NCI-H2107 treated with DMSO at 0.1 percent for 48 hours (cell line): ENCODE data around the gene SLC7A5.
"Not testable (repeated sequence)": the region's sequence is repeated elsewhere in the genome, so short reads cannot be mapped to it uniquely, and the experiment has no call there.

ENCODE experiments used
- DNase-seq: peaks from one replicate; lab custom pipeline; 2025; ENCODE audit not compliant: unreplicated experiment; lab: John Stamatoyannopoulos, UW

Gene SLC7A5

DNA sequence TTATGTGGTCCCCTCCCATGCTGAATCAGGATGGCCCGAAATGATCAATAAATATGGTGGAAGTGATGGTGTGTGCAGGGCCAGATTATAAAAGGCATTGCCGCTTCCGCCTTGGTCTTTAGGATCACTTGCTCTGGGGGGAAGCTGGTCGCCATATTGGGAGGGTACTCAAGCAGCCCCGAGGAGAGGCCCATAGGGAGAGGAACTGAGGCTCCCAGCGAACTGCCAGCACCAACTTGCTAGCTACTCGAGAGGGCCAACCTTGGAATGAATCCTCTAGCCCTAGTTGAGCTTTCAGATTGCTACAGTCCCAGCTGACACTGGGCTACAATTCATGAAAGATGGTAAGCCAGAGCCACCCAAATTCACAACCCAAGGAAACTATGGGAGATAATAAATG lies 19.0 kb upstream of the SLC7A5 start:
- not testable (repeated sequence) for DNase-seq

DNA sequence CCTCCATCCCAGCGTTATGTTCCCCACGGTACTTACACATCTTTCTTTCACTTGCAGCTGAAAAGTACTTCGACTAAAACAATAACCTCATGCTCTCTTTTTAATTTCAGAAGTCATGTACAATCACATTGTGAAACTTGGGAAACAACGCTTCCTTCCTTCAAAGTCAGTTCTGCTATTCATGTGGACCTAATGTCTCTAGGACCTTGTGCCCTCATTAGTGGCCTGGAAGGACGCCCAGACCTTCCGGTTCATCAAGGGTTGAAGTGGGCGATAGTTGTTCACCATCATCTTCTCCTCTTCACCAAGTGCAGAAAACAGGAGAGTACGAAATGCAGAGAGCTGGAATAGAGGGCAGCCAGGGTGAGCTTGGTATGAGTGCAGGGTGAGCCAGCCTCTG lies 18.6 kb upstream of the SLC7A5 start:
- not testable (repeated sequence) for DNase-seq

DNA sequence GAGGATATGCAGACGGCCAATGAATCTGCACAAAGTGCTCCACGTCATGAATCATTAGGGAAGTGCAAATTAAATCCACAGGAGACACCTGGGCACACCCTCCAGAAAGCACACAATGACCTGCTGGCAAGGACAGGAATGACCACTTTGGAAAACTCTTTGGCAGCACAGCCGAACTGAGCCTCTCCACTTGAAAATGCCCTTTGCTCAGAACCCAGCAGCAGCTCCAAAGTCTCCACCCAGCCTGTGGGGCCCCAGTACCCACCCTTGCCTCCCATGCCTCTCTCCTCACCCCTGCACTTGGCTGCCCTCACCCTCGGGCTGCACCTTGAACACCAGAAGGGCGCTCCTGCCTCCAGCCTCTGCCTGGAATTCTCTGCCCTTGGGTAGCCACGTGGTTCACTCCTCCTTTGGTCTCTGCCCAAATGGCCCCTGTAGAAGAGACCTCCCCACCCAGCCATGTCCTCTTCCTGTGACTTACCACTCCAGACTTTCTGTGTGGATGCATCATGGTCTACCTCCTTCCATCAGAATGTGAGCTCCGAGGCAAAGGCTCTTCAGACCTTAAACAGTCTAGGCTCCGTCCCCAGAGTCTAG lies 16.2 kb upstream of the SLC7A5 start:
- not testable (repeated sequence) for DNase-seq

DNA sequence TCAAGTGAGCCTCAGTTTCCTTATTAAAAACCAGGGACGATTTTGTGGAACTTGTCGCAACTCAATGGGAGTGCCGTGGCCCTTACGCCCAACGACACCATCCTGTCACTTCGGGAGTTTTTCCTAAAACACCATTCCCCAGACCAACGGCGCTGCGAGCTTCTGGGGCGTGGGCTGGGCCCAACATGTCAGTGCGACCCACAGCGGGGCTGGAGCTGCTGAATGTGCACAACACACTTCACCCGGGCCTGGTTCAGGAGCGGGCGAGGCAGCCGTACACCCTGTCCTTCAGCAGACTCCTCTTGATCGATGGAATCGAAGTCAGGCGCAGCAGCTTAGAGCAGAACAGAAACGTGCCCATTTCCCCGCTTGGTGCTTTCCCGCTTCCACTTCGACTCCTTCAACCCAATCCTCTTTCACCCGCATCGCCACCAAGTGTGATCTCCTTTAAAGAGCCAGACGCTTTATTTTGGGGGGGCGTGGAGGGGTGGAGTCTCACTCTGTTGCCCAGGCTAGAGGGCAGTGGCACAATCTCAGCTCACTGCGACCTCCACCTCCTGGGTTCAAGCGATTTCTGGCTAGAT lies 13.2 kb upstream of the SLC7A5 start:
- no peak for DNase-seq

DNA sequence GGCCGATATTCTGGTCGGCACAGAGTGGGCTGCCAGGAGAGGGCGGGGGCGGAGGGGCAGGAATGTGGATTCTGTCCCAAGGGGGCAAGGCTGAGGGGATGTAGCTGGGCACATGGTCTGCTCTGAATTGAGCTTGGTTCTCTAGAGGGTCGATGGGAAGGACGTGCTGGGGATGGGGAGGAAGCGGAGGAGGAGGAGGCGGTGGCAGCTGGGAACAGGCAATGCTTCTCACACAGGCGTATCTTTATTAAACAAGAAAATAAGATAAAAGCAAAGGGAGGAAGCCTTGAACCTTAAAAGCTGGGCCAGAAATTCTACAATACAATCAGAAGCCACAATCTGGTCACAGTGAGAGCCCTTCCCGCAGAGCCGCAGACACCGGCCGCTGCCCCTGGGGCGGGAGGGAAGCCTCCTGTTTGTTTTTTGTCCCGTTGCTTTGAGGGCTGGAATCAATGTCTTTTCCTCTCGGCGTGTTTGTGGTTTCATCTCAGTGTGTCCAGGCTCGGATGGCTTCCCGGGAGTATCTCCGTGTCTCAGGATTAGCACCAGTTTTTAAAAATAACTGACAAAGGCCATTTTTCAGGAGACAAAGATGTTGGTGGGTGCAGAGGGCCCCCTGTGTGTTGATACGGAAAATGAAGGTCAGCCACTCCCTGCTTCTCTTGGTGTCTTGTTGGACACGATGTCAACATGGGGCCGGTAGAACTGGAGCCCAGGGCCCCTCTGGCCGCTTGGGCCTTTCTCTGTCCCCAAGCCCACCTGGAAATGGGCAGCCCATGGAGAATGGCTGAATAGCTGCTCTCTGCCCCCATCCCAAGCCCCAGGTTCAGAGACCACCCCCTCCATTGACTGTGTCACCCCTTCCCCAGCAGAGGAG lies 12.3 kb upstream of the SLC7A5 start:
- DNase-seq, result no peak

DNA sequence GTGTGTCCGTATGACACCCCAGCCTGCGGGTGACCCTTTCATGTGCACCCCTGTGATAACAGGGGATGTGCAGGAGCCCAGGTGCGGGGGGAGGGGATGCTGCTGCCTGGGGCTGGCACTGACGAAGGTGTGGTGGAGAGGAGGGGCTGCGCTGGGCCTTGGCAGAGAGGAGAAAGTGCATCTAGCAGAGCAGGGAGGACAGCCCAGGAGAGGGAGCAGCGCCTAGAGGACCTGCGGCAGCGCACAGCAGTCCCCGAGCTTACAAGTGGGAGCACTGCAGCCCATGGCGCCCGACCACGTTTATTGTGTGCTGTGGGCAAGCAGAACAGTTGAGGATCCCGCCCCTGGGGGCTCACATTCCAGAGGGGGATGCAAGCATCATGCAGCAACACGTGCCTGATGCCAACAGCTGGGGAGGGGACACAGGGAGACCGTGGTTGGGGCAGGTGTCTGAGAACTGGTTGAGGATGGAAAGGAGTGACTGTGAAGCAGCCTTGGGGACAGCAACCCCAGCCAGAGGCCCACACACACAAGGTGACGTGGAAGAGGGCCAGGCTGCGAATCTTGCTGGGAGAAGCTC lies 10.9 kb upstream of the SLC7A5 start:
- no peak for DNase-seq

DNA sequence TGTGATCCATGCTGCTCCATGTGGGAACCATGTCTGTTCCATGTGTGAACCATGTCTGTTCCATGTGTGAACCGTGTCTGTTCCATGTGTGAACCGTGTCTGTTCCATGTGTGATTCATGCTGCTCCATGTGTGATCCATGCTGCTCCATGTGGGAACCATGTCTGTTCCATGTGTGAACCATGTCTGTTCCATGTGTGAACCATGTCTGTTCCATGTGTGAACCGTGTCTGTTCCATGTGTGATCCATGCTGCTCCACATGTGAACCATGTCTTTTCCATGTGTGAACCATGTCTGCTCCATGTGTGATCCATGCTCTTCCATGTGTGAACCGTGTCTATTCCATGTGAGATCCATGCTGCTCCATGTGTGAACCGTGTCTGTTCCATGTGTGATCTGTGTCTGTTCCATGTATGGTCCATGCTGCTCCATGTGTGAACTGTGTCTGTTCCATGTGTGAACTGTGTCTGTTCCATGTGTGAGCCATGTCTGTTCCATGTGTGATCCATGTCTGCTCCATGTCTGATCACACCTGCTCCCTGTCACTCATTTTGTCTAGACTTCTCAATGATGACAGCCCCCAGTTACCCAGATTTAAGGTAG lies 10.2 kb upstream of the SLC7A5 start:
- DNase-seq, result not testable (repeated sequence)

DNA sequence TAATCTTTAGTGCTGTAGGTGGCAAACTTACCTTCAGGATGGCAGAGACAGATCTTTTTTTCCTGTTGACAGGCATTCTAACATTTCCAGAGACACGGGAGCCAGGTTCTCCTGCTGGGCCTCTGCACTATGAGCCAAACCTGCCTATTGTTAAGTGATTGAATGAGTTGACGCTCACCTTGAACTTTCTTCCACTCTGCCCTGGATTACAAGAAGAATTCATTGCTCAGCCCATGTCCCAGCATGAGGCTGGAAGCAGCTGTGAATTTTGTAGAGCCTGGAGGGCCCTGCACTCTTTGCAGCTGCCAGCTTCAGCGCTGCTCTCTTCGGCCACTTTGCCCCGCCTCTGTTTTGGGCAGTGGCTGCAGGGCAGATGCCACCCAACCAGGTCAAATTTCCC lies 9.4 kb upstream of the SLC7A5 start:
- DNase-seq, result no peak

DNA sequence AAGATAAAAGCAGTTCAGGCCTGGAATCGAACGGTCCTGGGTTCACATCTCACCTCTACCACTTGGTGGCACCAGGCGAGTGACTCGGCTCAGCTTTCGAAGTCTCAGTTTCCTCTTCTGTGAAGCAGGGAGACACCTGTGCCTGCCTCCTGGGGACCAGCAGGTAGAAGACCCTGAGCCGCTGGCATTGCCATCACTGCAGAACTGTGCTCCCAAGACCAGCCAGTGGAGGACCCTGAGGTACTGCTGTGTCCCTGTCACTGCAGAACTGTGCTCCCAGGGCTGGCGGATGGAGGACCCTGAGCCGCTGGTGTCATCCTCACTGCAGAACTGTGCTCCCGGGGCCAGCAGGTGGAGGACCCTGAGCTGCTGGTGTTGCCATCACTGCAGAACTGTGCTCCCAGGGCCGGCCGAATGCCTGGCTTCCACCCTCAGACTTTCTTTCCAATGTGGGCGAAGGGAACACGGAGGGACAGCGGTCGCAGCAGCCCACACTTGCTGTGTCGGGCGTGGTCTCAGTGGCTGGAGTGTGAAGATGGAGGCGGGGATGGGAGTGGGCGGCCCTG lies 8.7 kb upstream of the SLC7A5 start:
- no peak for DNase-seq

DNA sequence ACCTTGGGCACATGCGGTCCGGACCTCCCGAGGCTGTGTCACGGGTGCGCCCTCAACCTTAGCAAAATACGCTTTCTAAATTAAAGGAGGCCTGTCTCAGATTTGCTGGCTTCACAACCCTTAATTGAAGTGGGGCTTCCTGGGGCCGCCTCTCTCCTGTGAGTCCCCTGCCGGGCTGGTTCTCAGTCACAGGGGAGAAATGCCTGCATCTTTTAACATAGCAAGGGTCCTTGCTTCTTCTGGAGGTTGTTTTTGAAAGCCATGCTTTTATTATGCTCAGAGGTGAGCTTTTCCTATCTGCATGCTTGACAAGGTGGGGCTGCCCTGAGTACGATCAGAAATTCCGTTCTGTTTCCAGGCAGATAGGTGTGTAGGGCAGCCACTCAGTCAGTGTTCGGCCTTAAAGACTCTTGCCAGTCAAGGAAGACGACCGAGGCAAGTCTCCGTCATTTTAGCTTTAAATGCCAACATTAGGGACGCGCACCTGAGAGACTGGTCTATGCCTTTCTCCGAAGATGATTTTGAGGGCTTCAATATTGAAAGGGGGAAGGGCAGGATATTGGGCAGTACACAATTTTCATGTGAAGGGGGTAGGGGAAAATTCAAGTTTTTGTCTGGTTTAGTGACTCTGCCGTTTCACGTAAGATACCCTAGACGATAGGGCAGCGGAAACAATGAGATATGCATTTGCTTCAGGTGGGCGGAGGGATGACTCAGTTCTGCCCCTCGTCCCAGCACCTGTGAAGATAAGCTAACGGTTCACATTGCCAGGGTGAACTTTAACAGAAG lies 5.5 kb upstream of the SLC7A5 start:
- no peak for DNase-seq

DNA sequence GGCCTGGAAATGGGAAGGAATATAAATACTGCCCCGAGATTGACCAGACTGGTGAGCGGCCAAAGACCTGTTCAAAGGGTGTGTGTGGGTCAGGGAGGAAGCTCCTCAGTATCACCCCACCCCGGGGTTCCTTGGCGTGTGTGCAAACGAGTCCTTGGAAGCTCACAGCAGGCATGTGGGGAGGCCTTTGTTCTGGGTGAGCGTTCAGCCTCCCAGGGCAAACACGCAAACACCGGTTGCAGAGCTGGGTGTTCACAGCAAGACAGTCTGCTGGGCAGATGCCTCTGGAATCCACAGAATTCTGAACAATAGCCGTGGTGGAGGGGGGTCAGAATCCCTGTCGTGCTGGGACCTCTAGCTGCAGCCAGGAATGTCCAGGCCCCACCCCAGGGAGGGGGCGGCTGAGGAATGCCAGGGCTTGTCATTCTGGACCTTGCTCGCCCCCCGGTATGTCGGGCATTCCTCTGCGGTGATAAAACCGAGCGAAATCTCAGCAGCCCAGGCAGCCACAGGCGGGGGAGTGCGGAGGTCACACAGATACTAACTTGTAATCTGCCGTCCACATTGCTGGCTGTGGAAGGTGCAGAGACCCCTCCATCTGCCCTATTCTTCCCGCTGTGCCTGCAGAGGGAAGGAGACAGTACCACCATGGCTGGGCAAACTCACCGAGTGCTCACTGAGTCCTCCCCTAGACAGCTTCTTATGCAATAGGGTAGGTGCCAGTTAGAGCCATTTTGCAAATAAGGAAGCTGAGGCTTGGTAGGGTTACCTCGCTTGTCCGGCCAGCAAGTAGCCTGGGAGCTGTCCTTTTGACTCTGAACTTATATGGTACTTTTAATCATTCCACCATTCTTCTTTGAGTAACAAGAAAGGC lies 1.3 kb upstream of the SLC7A5 start:
- DNase-seq, result not testable (repeated sequence)

DNA sequence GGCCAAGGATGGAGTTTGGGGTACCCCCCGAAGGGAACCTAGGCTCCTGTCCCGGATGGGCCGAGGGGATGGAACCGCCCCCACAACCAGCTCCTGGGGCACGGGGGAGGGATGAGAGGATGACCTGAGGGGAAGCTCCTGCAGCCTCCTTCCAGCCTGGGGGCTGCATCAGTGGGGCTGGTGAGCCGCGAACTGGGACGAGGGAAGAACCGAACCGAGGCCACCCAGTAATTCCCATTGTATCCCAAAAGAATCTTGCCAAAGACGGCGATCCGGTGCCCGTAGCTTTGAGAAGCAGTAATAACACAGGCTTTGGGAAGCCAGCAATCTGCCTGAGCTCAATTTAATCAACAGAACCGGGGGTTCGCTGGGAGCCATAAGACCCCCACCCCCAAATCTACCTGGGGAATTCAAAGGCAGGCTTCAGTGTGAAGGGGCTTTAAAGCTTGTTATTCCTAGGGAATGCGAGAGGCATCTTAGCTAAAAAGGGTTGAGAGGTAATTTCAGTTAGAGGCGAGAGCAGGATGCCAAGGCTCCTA lies 641 bp upstream of the SLC7A5 start:
- DNase-seq, result not testable (repeated sequence)

DNA sequence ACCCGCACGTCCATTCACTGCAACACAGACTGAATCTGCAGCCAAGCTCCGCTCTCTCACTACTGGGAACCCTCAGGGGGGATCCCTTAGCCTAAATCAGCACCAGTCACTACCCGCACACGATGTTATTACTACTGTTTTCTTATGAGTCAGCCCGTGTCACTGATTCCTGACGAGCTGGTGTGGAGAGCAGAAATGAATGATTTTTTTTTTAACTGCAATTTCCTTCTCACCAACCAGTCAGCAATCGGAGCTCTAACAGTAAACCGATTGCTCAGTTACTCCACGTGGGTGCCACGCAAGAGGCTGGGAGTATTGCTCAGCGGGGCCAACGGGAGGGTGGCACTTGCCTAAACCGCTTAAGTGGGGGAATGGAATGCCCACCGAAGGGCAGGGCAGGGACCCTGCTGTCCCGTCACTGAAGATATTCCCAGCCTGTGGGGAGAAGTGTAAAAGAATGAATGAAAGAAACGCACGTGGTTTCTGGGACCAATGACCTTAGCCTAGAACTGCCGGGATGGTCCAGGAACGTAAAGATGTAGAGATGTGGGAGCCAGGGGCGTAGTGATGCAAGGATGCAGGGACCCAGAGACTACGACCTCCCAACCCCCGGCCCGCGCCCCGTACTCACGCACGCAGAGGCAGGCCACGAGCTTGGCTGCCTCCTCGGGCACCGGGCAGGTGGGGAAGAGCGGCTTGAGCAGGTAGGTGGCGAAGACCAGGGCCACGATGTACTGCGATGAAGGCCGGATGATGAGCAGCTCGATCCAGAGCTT lies 865 bp downstream of the SLC7A5 start:
- peak; percentile 21 for DNase-seq

DNA sequence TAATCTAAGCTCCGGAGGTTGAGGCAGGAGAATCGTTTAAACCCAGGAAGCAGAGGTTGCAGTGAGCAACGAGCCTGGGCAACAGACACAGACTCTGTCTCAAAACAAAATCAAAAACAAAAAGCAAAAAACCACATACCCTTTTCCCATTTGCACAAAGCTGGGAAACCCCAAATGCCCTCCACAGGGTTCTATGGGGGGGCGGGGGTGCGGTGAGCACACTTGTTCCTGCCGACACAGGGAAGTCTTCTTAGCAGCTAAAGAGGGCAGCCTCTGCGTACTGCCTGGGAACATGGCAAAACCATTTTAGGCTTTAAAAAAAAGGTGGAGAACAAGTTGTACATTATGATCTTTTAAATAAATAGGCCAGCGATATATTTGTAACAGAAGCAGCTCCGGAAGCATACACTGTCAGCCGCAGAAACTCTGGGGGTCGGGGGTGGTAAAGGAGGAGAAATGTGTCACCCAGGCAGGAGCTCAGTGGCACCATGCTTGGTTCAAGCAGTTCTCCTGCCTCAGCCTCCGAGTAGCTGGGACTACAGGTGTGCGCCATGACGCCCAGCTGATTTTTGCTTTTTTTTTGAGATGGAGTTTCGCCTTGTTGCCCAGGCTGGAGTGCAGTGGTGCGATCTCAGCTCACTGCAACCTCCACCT lies 3.3 kb downstream of the SLC7A5 start:
- DNase-seq, result not testable (repeated sequence)

DNA sequence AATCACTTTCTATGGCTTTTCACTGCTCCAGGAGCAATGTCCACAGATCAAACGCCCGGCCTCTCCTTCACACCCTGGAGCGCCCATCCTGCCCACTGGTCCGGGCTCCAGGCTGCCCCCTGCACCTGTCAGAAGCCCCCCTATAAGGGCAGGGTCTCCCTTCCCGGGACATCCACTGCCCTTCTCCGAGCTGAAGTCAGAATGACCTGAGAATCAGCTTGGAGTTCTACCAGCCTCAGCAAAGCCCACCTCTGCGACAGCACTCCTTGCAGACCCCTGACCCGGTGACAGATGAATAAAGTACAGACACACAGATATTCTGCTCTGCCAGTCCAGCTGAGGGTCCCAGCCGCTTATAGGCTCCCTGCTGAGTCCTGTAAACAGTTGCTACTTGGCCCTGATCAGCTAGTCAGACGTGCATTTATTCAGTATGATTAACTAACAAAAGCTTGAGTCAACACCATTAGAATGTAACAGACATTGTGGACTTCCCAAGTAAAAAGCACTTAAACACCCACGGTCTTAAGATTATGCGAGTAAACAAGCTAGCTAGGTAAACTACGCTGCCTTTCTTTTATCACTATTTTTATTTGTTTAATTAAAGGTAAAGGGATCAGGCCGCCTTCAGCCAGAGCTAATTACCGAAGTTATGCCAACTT lies 4.8 kb downstream of the SLC7A5 start:
- DNase-seq, result no peak

DNA sequence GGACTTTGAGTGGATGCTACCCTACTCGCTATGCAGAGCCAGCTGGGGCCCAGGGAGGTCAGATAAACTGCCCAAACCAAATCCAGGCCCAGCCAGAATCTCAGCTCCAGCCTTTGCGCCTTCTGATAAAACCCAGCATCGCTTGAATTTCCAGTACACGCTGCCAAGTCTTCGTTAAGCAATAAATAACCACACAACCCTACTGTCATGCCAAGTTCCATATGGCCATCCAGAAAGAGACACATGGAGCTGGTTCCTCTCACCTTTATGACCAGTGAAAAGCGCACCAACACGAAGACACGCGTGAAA lies 6.0 kb downstream of the SLC7A5 start:
- DNase-seq, result not testable (repeated sequence)

DNA sequence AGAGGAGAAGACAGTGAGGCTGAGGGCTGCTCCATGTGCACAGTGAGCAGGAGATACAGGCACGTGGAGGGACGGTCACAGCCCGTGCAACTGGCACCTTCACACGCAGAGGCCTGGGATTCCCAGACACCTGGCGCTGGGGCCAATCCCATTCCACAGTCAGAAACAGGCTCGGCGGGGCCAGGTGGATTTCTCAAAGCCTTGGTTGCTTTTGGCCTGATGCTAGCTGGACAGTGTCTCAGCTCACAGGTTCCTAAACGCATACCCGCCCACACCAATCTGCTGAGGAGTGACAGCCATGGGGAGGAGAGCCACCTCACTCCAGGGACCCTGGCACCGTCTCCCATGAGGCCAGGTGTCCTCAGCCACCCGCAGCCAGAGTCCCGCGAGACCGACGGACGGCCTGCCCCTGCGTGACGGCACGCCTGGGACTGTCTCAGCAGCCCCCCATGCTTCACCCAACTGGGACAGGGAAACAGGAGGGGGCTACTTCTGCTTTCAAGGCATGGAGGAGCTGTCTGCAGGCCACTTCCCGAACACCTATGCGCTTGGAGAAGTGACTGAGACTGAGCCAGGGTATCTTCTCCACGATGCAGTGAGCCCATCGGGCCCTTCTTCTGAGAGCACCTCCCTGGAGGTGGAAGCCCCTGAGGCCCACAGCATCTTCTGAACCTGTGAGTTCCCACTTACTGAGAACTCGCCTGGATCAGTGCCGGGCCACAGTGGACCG lies 6.5 kb downstream of the SLC7A5 start:
- not testable (repeated sequence) for DNase-seq
